Mucosa of descending colon (tissue), 3 donors: Measurements from ENCODE around the gene TP53BP1. TPM values are rescaled to one million over a fixed set of nuclear protein-coding genes. Genes with fewer than 3 reads are reported as not detected.
"Not testable (repeated sequence)": the region's sequence is repeated elsewhere in the genome, so short reads cannot be mapped to it uniquely, and the experiment has no call there.

Source experiments
- ATAC-seq: fragments of 200-7000 bp; cut with Tn5 transposase; one replicate; pipeline ENCODE4 v1.9.1; 2020; ENCODE audit warnings: mild to moderate bottlenecking, moderate library complexity
- DNase-seq, 3 donors: peaks; one replicate each; pipeline ENCODE4 v3.0.0-alpha.2; 2020
- H3K36me3 ChIP-seq: fragments of 200-600 bp; one replicate; pipeline ENCODE4 v1.8.0; 2021; ENCODE audit warnings: low read depth, mild to moderate bottlenecking
- H3K4me1 ChIP-seq: fragments of 200-600 bp; one replicate; pipeline ENCODE4 v1.8.0; 2021; ENCODE audit warnings: low read depth, mild to moderate bottlenecking
- H3K4me3 ChIP-seq: fragments of 200-600 bp; one replicate; pipeline ENCODE4 v1.8.0; 2021; ENCODE audit warnings: mild to moderate bottlenecking
- H3K9me3 ChIP-seq: fragments of 200-600 bp; one replicate; pipeline ENCODE4 v1.8.0; 2021; ENCODE audit warnings: mild to moderate bottlenecking
- intact Hi-C, 2 donors: fragments of 100-400 bp; cut with DNase I in 1 of 2; cut with micrococcal nuclease in 1 of 2; formaldehyde crosslinking; loops; one replicate each; pipeline versions ENCODE4 v1.11.0 to v1.11.1; 2022; cut with DNase I, micrococcal nuclease
- total RNA-seq, 3 donors: library from RNA; stranded (reverse); fragmentation: NEBNext Ultra II Directional in 2 of 3; extraction: Animal tissue kit (Norgen Biotek cat#: 25700) in 2 of 3; gene quantifications; one replicate each; pipeline versions ENCODE4 v1.2.1 to v1.2.4, GENCODE V29; 2021 to 2023
- TF ChIP-seq, protein P1 (sequence below): fragments of 200-600 bp; IDR thresholded peaks from one replicate; pipeline ENCODE4 v1.8.0; 2022; ENCODE audit warnings: antibody characterized with exemption, mild to moderate bottlenecking
- donor health status: DM: no; HTN: no; CAD: no; lungs with moderate emphysema.
- donor health status: DM: no; HTN: no; CAD: no.
- donor health status: DM: no; HTN: yes; CAD: no.

Gene TP53BP1
- total RNA-seq, 3 donors from 2014 or later = 31.8 to 46.5 (median 41.6) TPM

DNA sequence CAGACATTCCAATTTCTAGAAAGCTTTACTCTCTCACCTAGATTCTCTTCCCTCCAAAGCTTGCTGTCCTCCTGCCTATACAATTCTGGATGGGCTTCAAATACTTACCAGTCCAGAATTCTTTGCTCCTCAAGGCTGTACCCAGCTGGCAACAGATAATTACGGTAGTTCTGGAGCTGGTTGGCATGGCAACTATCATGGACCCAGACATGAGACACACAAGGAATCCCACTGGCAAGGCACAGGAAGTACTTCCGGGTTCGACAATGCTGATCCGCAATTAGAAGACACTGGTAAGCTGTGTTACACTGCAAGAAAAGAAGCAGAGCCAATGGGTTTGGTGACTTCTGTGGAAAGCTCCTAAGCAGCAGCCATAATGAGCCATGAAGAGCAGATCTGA is 84.2 kb downstream of the TP53BP1 start:
- DNase-seq = no peak
- intact Hi-C loops = no loop called here
- no peak for ATAC-seq
- TF ChIP-seq, protein P1, sequence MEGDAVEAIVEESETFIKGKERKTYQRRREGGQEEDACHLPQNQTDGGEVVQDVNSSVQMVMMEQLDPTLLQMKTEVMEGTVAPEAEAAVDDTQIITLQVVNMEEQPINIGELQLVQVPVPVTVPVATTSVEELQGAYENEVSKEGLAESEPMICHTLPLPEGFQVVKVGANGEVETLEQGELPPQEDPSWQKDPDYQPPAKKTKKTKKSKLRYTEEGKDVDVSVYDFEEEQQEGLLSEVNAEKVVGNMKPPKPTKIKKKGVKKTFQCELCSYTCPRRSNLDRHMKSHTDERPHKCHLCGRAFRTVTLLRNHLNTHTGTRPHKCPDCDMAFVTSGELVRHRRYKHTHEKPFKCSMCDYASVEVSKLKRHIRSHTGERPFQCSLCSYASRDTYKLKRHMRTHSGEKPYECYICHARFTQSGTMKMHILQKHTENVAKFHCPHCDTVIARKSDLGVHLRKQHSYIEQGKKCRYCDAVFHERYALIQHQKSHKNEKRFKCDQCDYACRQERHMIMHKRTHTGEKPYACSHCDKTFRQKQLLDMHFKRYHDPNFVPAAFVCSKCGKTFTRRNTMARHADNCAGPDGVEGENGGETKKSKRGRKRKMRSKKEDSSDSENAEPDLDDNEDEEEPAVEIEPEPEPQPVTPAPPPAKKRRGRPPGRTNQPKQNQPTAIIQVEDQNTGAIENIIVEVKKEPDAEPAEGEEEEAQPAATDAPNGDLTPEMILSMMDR = no peak
- Histone ChIP-seq H3K9me3 (no peaks in the 10 kb centered on the region), H3K36me3 (no peaks in the 10 kb centered on the region), H3K4me3 (no peak overlapping the region), H3K4me1 (no peaks in the 10 kb centered on the region)

DNA sequence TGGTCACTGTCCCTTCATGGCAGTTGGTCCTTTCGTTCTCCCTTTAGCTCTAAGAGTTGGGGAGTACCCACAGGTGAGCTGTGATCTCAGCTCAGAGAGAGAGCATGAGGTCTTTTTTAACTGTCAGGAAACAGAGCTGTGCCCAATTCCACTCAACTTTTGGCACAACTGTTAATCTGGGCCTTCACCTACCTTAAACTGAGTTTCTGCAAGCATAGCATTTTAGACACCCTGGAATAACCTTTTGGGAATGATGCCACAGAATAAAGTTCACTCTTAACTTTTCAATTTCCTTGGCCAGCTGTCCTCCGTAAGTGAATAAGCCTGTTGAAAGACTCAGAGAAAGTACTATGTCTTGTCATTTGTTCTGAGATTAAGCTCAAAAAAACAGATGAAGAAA is 86.1 kb downstream of the TP53BP1 start:
- DNase-seq = no peak
- intact Hi-C loops = no loop called here
- TF ChIP-seq, protein P1 = no peak
- peaks cover 10% of the 10 kb centered on the region for H3K36me3 ChIP-seq
- no peaks in the 10 kb centered on the region for H3K9me3 ChIP-seq
- no peak for ATAC-seq
- no peaks in the 10 kb centered on the region for H3K4me1 ChIP-seq
- no peak overlapping the region for H3K4me3 ChIP-seq

DNA sequence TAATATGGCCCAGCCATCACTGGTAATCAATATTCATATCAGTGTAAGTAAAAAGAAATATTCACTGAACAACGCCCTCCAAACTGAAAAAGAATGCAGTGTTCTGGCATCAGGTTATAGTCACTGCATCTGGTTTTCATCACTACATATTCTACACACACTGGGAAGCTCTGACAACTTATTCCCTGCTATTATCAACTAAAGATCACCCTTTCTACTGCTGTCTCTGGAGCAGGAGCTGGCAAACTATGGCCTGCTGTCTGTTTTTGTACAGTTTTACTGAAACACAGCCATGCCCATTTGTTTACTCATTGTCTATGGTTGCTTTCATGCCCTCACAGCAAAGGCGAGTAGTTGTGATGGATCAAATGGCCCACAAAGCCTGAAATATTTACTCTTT is 86.8 kb downstream of the TP53BP1 start:
- no peaks in the 10 kb centered on the region for H3K4me1 ChIP-seq

DNA sequence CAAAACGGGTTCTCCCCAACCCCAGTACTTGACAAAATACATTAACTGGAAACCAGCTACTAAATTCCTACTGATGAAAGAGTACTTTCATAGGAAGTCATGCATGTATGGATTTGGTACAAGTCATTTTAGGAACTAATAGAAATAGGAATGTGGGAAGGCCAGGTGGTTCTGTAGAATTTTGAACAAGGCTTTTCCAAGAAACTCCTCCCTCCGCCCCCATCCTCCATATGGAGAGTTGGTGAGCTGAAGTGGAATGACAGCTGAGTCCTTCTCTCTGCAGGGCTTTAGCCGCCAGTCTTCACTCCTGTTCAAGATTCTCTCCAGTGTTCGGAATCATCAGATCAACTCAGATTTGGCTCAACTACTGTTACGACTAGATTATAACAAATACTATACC is 88.8 kb downstream of the TP53BP1 start:
- no peak for ATAC-seq

More for the DNA sequence above, 86.8 kb downstream of the TP53BP1 start:
- TF ChIP-seq, protein P1 = no peak
- no peak for DNase-seq
- no peak for ATAC-seq
- intact Hi-C loops = no loop called here
- H3K9me3 ChIP-seq = no peaks in the 10 kb centered on the region
- H3K36me3 ChIP-seq = peaks cover 14% of the 10 kb centered on the region
- no peak overlapping the region for H3K4me3 ChIP-seq

DNA sequence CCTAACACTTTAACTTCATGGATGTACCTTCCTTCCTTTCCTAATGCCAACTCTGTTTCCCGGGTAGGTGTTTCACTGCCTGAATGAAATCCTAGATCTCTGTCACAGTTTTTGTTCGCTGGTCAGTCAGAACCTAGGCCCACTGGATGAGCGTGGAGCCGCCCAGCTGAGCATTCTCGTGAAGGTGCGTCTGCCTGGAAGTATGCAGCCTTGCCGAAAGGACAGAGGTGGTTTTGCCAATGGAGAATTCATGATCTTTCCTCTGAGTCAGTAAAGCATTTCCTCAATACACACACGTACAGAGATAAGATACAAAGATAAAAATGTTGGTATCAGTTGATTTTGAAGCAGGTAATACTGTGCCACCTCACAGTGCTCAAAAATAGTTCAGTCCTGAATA is 89.3 kb downstream of the TP53BP1 start:
- Histone ChIP-seq H3K4me3 (no peak overlapping the region), H3K4me1 (no peaks in the 10 kb centered on the region), H3K9me3 (no peaks in the 10 kb centered on the region), H3K36me3 (peaks cover 18% of the 10 kb centered on the region)
- no peak for ATAC-seq
- intact Hi-C loops = no loop called here
- no peak for DNase-seq
- TF ChIP-seq, protein P1 = no peak

More for the DNA sequence above, 88.8 kb downstream of the TP53BP1 start:
- no peak for DNase-seq
- H3K4me1 ChIP-seq = no peaks in the 10 kb centered on the region
- TF ChIP-seq, protein P1 = no peak
- no peaks in the 10 kb centered on the region for H3K9me3 ChIP-seq
- no peak overlapping the region for H3K4me3 ChIP-seq
- peaks cover 18% of the 10 kb centered on the region for H3K36me3 ChIP-seq
- intact Hi-C loops = no loop called here

DNA sequence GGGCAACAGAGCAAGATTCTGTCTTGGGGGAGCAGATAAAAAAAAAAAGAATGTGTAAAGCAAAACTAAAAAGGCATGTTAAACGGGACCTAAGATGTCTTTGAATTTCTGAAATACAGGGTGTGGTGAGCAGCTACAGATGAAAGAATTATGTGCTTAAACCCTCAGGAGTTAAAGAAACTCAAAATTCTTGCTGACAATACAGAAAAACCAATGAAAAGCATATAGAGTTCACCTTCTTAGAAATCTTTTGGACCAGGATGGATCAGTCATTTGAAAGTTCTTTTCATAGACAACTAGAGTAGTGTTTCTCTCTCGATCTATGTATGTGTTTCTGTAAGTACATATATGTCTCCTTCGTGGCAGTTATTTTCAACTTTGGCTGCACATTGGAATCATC is 90.7 kb downstream of the TP53BP1 start:
- H3K9me3 ChIP-seq = no peaks in the 10 kb centered on the region
- ATAC-seq = no peak
- H3K36me3 ChIP-seq = peaks cover 18% of the 10 kb centered on the region
- H3K4me1 ChIP-seq = no peaks in the 10 kb centered on the region
- TF ChIP-seq, protein P1 = no peak
- no peak overlapping the region for H3K4me3 ChIP-seq
- no peak for DNase-seq
- intact Hi-C loops = no loop called here

DNA sequence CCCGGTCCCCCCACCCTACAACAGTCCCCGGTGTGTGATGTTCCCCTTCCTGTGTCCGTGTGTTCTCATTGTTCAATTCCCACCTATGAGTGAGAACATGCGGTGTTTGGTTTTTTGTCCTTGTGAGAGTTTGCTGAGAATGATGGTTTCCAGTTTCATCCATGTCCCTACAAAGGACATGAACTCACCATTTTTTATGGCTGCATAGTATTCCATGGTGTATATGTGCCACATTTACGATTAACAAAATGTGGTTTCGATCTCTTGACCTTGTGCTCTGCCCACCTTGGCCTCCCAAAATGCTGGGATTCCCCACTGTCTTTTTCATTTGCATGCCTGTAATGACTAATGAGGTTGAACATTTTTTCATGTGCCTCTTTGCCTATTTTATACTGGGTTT is 99.4 kb downstream of the TP53BP1 start:
- ATAC-seq, intact Hi-C loops, H3K9me3 ChIP-seq, H3K4me1 ChIP-seq, H3K36me3 ChIP-seq, H3K4me3 ChIP-seq, DNase-seq: not testable (repeated sequence)
